Cardiac ventricle fibroblast (primary cell): Measurements from ENCODE around the gene GHDC. TPM values are rescaled to one million over a fixed set of nuclear protein-coding genes. Genes with fewer than 3 reads are reported as not detected.

Experiments used
- total RNA-seq: library from RNA; depleted of rRNA; stranded (reverse); fragments of >200 nt; gene quantifications from 2 replicates; pipeline ENCODE4 v1.2.3, GENCODE V29; 2015

Gene GHDC, protein sequence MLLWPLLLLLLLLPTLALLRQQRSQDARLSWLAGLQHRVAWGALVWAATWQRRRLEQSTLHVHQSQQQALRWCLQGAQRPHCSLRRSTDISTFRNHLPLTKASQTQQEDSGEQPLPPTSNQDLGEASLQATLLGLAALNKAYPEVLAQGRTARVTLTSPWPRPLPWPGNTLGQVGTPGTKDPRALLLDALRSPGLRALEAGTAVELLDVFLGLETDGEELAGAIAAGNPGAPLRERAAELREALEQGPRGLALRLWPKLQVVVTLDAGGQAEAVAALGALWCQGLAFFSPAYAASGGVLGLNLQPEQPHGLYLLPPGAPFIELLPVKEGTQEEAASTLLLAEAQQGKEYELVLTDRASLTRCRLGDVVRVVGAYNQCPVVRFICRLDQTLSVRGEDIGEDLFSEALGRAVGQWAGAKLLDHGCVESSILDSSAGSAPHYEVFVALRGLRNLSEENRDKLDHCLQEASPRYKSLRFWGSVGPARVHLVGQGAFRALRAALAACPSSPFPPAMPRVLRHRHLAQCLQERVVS
- 23.5 and 24.0 TPM in 2 replicates for total RNA-seq

DNA sequence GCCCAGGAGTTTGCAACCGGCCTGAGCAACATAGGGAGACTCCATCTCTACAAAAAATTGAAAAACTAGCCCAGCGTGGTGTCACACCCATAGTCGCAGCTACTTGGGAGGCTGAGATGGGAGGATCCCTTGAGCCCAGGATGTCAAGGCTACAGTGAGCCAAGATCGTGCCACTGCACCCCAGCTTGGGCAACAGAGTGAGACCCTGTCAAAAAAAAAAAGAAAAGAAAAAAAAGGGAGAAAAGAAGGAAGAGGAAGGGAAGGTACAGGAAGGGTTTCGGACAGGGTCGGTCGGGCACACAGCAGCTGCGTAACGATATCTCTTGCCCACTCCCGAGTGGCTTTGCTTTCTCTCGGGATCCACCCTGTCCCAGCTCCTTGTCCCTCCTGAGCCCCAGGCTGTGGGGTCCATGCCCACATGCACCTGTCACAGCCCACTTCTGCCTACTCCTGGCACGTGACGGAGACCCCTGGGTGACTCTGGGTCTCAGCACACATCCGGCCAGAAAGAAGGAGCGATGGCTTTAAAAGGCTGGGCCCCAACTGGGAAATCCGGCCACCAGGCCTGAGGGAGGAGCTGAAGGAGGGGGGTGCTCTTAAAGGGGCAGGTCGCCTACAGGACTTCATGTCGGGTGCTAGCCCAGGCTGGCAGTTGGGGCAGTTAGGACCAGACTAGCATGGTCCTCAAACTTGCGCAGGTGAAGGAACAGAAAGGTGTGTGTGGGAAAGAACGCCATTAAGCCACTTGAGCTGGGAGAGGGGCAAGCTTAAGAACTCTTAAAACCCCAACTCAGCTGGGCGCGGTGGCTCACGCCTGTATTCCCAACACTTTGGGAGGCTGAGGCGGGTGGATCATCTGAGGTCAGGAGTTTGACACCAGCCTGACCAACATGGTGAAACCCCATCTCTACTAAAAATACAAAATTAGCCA, at the start of gene GHDC:
Gene GHDC (minus strand): TSS at position 526 of the 931 bp plus-strand sequence. CDS start 913 bp downstream, outside the sequence.

GRCh38 chr17:42184713-42185620, 9.3 kb downstream of the GHDC start, which contains the start of gene HCRT:
HCRT (minus strand) TSS chr17:42185452; CDS start chr17:42185365, 87 bp downstream.

DNA sequence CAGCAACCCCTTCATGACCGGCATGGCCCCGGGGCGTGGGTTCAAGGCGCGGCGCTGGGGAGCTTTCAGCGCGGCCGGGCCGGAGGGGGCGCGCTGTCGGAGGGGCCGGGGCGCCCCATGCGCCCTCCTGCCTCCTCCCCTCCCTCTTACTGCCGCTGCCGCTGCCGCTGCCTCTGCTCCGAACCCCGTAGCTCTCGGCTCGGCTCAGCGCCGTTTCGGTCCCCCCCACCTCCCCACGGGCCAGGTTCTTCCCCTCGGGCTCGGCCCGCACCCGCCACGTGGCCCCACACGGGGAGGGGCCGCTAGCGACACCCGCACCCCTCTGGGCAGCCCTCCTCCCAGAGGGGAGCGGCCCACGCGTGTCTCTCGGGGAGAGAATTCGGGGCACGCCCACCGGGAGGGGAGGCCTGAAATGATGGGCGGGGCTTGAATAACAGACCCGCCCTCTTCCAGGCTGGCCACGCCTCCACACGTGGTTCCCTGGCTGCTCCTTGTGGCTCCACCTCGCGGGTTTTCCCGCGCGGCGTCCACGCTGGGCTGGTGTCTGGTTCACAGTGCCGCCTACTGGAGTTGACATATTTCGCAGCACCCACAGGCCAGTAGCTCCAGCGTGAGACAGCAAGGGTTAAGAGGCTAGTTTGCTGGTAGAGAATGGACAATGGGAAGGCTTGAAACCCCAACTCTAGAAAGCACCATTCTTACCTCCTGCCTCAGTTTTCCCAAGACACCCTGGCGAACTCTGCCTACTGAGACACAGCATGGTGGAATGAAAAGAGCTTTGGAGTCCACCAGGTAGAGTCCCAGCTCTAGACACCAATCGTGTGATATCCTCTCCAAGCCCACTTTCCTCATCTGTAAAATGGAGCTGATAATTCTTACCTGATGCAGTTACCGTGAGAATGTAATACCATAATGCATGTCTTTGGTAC, 13.1 kb downstream of the GHDC start, which contains the start of gene KCNH4:
Gene KCNH4 (minus strand): TSS at position 221 of the 929 bp plus-strand sequence. CDS start 197 bp downstream, at position 24.

Other genes starting within 250 kb of the GHDC start
- 63.9 and 70.5 TPM in 2 replicates for gene CNP, start 227.7 kb downstream of the GHDC start, total RNA-seq
- 57.4 and 58.8 TPM in 2 replicates for gene DNAJC7, start 177.1 kb downstream of the GHDC start, total RNA-seq
- 38.6 and 40.2 TPM in 2 replicates for gene NKIRAS2, start 174.4 kb downstream of the GHDC start, total RNA-seq
- gene C17orf113, start 143.9 kb downstream of the GHDC start, total RNA-seq = 0.19 TPM in 1 of 2 replicates, not detected in the other
- gene ZNF385C, start 96.0 kb downstream of the GHDC start, total RNA-seq = not detected in 2 replicates
- 10.2 and 11.9 TPM in 2 replicates for gene DHX58, start 81.8 kb downstream of the GHDC start, total RNA-seq
- gene KAT2A, start 73.1 kb downstream of the GHDC start, total RNA-seq = 13.4 and 14.2 TPM in 2 replicates
- gene HSPB9, start 71.7 kb downstream of the GHDC start, total RNA-seq = not detected in 2 replicates
- gene RAB5C, start 39.5 kb downstream of the GHDC start, total RNA-seq = 76.3 and 89.0 TPM in 2 replicates
- not detected in 2 replicates for gene KCNH4, start 13.4 kb downstream of the GHDC start, total RNA-seq
- gene HCRT, start 9.0 kb downstream of the GHDC start, total RNA-seq = not detected in 2 replicates
- gene STAT5B, start 81.9 kb upstream of the GHDC start, total RNA-seq = 25.6 and 26.3 TPM in 2 replicates
- gene STAT5A, start 94.0 kb upstream of the GHDC start, total RNA-seq = 44.9 and 58.9 TPM in 2 replicates
- gene STAT3, start 193.9 kb upstream of the GHDC start, total RNA-seq = 168 and 187 TPM in 2 replicates
- 527 and 577 TPM in 2 replicates for gene CAVIN1, start 228.8 kb upstream of the GHDC start, total RNA-seq